GM13977 (cell line): ENCODE data around the gene PROM1.
A peak's percentile ranks its signal among the peaks of the same experiment; 100 is the strongest.

ENCODE experiments used
- DNase-seq: peaks from one replicate; pipeline ENCODE4 v3.0.0; 2012; ENCODE audit warnings: low spot score
- CTCF ChIP-seq: IDR thresholded peaks from 2 replicates; pipeline ENCODE4 v1.5.1; 2012; ENCODE audit warnings: mild to moderate bottlenecking, control low read depth; ENCODE audit not compliant: insufficient read depth; ENCODE audit errors: extremely low read depth, missing control alignments
- in situ Hi-C: fragments of 300-500 bp; cut with MboI; formaldehyde crosslinking; loops from one replicate; pipeline ENCODE4 v1.12.0; 2022; ENCODE audit warnings: low sequenced_read_pairs, low pct_unique_long_range_greater_than_20kb, mixed read lengths, inconsistent platforms; ENCODE audit not compliant: unreplicated experiment

The PROM1 gene

GRCh38 chr4:15968551-15969300 is 115.1 kb downstream of the PROM1 start:
- DNase-seq = no peak
- no peak for TF ChIP-seq CTCF
- in situ Hi-C loops = loop anchor here (25.0 kb wide), 1 partner anchor 231 kb away; no protein-coding TSS in a partner anchor

DNA sequence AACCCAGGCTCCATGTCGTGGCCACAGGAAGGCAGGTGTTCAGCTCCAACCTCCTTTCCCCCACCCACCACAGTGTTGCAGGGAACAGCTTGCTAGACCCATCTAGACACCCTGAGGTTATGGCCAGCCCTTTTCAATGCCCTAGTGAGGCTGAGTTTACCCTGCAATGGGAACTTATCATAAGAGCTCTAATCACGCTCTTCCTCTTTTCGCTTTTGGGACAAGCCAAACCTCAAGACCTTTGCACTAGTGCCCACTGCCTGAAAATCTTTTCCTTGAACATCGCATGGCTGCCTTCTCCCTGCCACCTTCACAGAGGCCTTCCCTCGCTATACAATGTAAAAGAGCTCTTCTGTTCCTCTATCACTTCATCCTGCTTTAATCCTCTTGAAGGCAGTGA is 118.5 kb downstream of the PROM1 start:
- in situ Hi-C loops = loop anchor here (25.0 kb wide), 1 partner anchor 228 kb away; no protein-coding TSS in a partner anchor
- TF ChIP-seq CTCF = no peak
- DNase-seq = no peak

DNA sequence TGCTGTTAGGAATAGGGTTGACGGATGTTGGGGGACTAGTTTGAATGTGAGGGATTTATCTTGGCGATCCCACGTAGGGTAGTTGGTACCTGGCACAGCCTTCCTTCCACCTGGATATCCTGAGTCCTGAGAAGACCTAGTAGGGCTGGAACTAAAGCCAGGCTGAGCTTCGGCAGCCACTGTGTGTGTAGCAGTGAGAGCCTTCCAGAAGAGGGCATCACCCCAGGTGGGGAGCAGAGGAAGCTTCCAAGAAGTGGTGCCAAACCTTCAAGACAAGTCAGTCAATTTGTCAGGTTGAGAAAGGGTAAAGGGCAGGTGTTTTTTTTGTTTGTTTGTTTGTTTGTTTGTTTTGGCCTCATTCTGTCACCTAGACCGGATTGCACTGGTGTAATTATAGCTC is 119.7 kb downstream of the PROM1 start:
- in situ Hi-C loops = loop anchor here (25.0 kb wide), 1 partner anchor 227 kb away; no protein-coding TSS in a partner anchor
- TF ChIP-seq CTCF = peak; percentile 9
- DNase-seq = no peak

- DNase-seq = peak; percentile 63
- in situ Hi-C loops = loop anchor here (25.0 kb wide), 1 partner anchor 226 kb away; no protein-coding TSS in a partner anchor
- TF ChIP-seq CTCF = no peak
Observed at GRCh38 chr4:15963576-15963975, 120.2 kb downstream of the PROM1 start.

- peak; percentile 50 for TF ChIP-seq CTCF
- no peak for DNase-seq
- in situ Hi-C loops = loop anchor here (25.0 kb wide), 1 partner anchor 226 kb away; no protein-coding TSS in a partner anchor
Observed at GRCh38 chr4:15963001-15963451, 120.8 kb downstream of the PROM1 start, which contains the start of gene FGFBP2. FGFBP2 (minus strand) TSS chr4:15963175; CDS start chr4:15963129, 46 bp downstream.

- no peak for DNase-seq
- in situ Hi-C loops = loop anchor here (25.0 kb wide), 1 partner anchor 225 kb away; no protein-coding TSS in a partner anchor
- no peak for TF ChIP-seq CTCF
Observed at GRCh38 chr4:15961781-15962510, 121.9 kb downstream of the PROM1 start.
